Measurements from ENCODE around the gene ABR. TPM values are rescaled to one million over a fixed set of nuclear protein-coding genes. Genes with fewer than 3 reads are reported as not detected.
A peak's percentile ranks its signal among the peaks of the same experiment; 100 is the strongest.

The ABR gene
- total RNA-seq, result 128 TPM
- long read RNA-seq, full-length matches to known transcripts, result 34 of 218 reads
- long read RNA-seq, partial matches to known transcripts, result 62 of 218 reads
- long read RNA-seq, other reads (novel, unspliced or antisense), result 122 of 218 reads

DNA sequence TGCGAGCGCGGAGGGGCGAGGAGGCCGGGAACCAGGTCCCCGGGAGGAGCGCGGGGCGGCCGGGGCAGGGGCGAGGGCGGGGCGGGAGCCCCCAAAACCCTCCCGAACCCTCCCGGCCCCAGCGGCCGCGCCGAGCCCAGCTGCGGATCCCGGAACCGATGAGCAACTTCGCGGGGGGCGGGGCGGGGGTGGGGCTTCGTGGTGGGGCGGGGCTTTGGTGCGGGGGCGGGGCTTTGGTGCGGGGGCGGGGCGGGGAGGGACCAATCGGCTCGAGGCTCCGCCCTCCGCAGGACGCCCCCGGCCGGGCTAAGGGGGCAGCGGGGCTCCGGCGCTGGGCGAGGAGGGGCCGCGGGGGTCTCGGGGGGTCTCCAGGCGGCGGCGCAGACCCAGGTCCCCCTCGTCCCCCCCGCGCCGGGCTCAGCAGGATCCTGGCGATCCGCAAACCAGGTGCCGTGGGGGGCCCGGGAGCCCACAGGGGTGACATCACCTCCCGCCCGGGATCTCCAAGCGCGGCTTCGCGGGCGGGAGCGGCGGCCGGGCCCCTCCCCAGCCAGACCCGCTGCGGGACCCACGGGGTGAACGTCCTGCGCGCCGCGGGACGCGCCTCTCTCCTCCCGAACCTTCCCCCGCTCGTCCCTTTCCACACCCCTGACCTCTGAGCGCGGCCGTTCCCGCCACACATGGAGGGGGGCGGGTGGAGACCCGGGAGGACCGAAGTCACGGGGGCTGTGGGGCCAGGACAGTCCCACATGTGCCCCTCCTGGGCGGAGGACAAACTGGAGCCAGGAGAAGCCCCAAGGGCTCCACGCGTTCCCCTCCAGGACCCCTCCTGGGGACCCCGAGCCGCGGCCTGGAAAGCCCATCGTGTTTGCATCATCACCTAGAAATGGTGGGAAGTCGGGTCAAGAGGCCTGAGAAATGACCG is at the start of gene ABR:
Gene ABR (minus strand): TSS at position 164 of the 925 bp plus-strand sequence. CDS start 254 bp downstream, outside the sequence.
- ATAC-seq (ENCODE audit: poor library complexity), result peak; percentile 71
- peak; percentile 74 for DNase-seq
- intact Hi-C loops (cut with DNase I), result no loop called here

- peak; percentile 70 for ATAC-seq (ENCODE audit: poor library complexity)
- DNase-seq, result peak; percentile 85
- intact Hi-C loops (cut with DNase I), result no loop called here
These were observed 49.6 kb upstream of the ABR start for GRCh38 chr17:1229349-1229899.

- intact Hi-C loops (cut with DNase I), result no loop called here
- DNase-seq (no peak), ATAC-seq (ENCODE audit: poor library complexity) (no peak)
These were observed 49.1 kb upstream of the ABR start for GRCh38 chr17:1228781-1229348.

- ATAC-seq (ENCODE audit: poor library complexity), result no peak
- DNase-seq, result peak; percentile 73
- intact Hi-C loops (cut with DNase I), result no loop called here
These were observed 48.4 kb upstream of the ABR start for GRCh38 chr17:1227917-1228780.

DNA sequence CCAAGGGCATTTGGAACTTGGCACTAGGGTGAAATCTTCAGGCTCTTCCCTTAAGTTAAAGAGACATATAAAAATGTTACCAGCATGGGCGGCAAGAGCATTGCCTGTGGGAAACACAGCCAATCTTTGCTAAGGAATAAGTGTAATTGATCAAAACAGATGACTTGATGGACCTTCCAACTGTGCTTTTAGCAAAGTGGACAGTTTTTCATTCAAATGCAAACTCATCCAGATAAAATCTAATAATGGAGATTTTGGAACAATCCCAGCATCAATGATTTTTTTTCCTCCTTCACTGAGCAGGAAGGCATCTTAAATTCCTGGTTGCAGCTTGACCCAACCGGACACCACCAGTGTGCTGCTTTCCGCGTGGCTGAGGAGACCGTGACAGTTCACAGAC is 47.6 kb upstream of the ABR start:
- intact Hi-C loops (cut with DNase I), result no loop called here
- ATAC-seq (ENCODE audit: poor library complexity) (no peak), DNase-seq (no peak)

- intact Hi-C loops (cut with DNase I), result no loop called here
- ATAC-seq (ENCODE audit: poor library complexity) (no peak), DNase-seq (no peak)
These were observed 46.5 kb upstream of the ABR start for GRCh38 chr17:1226308-1226707.

DNA sequence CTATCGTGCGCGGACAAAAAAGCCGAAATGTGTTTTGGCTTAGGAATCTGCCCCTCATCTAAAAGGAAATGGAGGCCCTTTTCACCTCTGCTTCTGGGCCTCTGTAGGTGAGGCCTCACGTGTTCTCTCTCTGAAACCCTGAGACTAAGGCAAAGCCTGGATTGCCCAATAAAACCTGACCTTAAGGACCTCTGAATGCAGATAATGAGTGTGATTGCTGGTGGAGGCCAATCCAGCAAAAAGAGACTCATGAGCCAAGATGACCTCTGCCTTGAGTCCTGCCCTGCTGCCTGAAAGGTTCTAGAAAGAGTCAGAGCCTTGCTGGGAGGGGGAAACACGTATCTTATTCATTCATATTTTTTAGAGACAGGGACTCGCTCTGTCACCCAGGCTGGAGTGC is 44.5 kb upstream of the ABR start:
- ATAC-seq (ENCODE audit: poor library complexity) (no peak), DNase-seq (no peak)
- intact Hi-C loops (cut with DNase I), result no loop called here

DNA sequence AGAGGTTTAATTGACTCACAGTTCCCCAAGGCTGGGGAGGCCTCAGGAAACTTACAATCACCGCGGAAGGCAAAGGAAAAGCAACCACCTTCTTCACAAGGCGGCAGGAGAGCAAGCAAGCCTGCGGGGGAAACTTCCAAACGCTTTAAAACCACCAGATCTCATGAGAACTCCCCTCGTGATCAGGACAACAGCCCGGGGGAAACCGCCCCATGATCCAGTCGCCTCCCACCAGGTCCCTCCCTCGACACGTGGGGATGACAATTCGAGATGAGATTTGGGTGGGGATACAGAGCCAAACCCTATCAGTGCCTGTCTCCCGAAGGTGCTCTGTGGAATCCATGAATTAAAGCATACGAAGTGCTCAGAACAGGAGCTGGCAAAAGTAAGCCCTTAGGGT is 43.9 kb upstream of the ABR start:
- DNase-seq (no peak), ATAC-seq (ENCODE audit: poor library complexity) (no peak)
- intact Hi-C loops (cut with DNase I), result no loop called here

DNA sequence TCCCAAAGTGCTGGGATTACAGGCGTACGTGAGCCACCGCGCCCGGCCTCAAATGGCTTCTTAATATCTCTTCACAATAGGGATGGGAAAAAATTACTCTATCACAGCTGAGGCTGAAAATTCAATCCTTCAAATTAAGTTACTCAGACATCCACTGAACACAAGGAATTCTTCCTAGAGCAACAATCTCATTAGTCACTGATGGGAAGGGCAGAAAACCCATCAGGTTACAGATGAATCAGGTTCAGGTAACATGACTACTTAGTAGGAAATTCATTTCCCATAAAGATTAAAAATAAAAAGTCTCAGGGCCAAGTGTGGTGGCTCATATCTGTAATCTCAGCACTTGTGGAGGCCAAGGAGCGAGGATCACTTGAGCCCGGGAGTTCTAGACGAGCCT is 42.5 kb upstream of the ABR start:
- DNase-seq, result no peak
- ATAC-seq (ENCODE audit: poor library complexity), result no peak
- intact Hi-C loops (cut with DNase I), result no loop called here

DNA sequence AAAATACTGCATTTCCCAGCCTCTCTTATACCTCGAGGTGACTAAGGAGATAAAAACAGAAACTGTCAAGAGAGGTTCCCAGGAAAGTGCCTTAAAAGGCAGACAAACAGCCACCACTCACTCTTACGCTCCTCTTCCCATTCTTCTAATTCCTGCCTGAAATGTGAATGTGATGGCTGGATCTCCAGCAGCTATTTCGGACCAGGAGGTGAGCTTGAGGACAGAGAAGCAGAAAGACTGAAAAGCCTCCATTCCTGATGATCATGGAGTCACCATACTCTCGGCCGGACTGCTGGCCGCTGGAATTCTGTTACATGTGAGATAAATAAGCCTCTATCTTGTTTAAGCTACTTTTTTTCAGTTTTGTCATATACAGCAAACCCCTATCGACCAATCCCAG is 41.4 kb upstream of the ABR start:
- DNase-seq (no peak), ATAC-seq (ENCODE audit: poor library complexity) (no peak)
- intact Hi-C loops (cut with DNase I), result no loop called here

DNA sequence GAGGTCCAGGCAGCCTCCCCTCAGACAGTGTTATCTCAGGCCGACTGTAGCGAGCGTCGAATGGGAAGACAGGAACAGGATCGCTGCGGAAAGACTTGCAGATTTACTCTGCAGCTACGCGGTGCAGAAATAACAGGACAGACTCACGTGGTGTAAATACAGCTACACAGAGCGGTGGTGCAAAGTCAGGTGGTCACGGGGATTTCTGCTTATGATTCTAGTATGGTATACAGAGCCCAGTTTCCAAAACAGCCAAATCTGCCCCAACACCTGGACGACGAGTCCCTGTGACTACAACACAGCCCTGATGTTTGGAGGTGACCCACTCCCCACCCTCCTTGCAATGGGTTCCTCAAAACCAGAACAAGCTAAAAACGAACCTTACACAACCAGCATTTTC is 40.6 kb upstream of the ABR start:
- ATAC-seq (ENCODE audit: poor library complexity), result no peak
- no peak for DNase-seq
- intact Hi-C loops (cut with DNase I), result no loop called here

DNA sequence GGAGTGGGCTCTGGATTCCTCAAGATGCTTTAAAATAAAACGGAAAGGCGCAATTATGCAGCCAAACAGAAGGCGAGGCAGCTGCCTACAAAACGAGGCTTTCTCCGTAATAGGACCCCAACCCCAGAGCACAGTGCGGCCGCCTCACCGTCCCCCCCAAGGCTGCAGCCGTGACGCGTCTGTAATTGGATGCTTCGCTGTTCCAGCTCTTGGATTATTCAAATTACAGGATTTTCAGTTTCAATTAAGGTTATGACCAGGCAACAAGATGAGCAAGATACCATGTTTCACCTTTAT is 37.3 kb upstream of the ABR start:
- intact Hi-C loops (cut with DNase I), result no loop called here

GRCh38 chr17:1216217-1217088 is 36.7 kb upstream of the ABR start:
- DNase-seq, result no peak
- no peak for ATAC-seq (ENCODE audit: poor library complexity)
- intact Hi-C loops (cut with DNase I), result no loop called here

More for the DNA sequence above, 37.3 kb upstream of the ABR start:
- no peak for ATAC-seq (ENCODE audit: poor library complexity)
- DNase-seq, result no peak

GRCh38 chr17:1212946-1213345 is 33.2 kb upstream of the ABR start:
- DNase-seq, result no peak
- no peak for ATAC-seq (ENCODE audit: poor library complexity)
- intact Hi-C loops (cut with DNase I), result no loop called here

DNA sequence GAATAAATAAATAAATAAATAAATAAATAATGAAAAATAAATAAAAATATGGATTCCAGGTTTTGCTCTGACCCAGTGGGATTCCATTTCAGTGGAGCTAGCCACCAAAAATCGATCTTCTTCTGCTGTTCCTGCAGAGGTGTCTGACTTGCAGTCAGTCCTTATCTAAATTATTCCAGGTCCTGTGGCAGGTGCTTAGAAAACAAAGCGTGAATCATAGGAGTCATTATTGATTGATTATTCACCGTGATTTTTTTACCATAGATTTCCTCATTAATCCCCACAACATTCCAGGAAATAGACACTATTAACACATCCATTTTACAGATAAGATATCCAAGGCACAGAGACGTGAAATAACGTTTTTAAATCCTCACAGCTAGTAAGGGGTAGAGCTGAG is 31.5 kb upstream of the ABR start:
- ATAC-seq (ENCODE audit: poor library complexity), result no peak
- intact Hi-C loops (cut with DNase I), result no loop called here
- DNase-seq, result no peak

DNA sequence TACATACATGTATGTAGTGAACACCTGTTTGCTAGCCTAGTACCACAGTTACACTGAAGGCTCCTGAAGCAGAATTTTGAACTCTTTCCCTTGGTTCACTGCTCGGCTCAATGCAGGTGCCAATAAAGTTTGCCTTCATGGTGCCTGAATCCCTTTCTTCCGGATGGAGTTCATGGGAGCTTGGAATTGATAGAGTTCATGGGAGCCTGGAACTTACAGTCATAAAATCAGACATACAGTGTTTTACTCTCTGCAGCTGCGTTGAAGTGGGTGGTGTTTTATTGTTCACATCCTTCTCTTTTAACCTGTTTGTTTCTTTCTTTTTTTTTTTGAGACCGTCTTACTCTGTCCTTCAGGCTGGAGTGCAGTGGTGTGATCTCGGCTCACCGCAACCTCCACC is 29.2 kb upstream of the ABR start:
- no peak for DNase-seq
- intact Hi-C loops (cut with DNase I), result no loop called here
- no peak for ATAC-seq (ENCODE audit: poor library complexity)

DNA sequence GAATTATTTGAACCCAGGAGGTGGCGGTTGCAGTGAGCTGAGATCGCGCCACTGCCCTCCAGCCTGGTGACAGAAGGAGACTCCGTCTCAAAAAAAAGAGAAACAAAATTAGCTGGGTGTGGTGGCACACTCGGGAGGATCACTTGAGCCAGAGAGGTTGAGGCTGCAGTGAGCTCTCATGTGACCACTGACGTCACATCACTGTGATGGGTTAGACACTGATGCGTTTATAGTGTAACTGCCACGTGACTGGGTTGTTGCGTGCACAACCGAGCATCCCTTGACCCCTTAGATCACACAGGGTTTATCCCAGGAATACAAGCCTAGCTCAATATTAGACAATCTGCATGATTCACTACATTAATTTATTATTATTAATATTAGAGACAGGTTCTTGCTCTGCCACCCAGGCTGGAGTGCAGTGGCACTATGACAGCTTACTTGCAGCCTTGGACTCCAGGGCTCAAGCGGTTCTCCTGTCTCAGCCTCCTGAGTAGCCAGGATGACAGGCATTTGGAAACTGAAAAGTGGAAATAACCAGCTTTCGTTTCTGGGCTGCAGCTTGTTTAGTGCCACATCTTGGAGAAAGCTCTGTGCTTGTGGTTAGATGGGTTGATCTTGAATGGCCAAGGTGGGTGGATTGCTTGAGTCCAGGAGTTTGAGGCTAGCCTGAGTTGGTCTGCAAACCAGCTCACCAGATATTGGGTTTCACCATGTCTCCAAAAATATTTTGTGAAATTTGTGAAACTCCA is 26.4 kb upstream of the ABR start:
- DNase-seq, result no peak
- intact Hi-C loops (cut with DNase I), result no loop called here
- ATAC-seq (ENCODE audit: poor library complexity), result no peak

DNA sequence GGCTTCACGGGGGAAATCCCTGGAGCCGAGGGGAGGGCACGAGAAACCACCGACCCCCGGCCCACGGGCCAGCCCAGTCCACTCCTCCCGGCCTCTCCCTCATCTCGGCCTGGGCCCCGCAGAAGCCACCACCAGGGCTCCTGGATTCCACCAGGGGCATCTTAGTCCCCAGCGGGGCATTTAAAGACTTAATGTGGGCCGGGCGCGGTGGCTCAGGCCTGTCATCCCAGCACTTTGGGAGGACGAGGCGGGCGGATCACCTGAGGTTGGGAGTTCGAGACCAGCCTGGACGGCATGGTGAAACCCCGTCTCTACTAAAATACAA is 24.1 kb upstream of the ABR start:
- DNase-seq (no peak), ATAC-seq (ENCODE audit: poor library complexity) (peak; percentile 23)
- intact Hi-C loops (cut with DNase I), result no loop called here

Data from Right ventricle myocardium superior (tissue), 1 donor.